PC-9 (cell line): ENCODE results near the gene TTBK2.

Experiments
- EZH2 ChIP-seq: fragments of 200-600 bp; sonication (generic); IDR thresholded peaks from 2 replicates; pipeline ENCODE4 v1.8.0; 2017; ENCODE audit warnings: antibody characterized with exemption, low read depth
- TF ChIP-seq, protein P1 (sequence below): fragments of 200-600 bp; sonication (generic); conservative IDR thresholded peaks from 2 replicates; pipeline ENCODE4 v1.6.1; 2017; ENCODE audit warnings: mixed run types, antibody characterized with exemption, mild to moderate bottlenecking, moderate library complexity

GRCh38 chr15:42782716-42783115 is 137.9 kb downstream of the TTBK2 start:
- TF ChIP-seq EZH2 = no peak
- TF ChIP-seq, protein P1, sequence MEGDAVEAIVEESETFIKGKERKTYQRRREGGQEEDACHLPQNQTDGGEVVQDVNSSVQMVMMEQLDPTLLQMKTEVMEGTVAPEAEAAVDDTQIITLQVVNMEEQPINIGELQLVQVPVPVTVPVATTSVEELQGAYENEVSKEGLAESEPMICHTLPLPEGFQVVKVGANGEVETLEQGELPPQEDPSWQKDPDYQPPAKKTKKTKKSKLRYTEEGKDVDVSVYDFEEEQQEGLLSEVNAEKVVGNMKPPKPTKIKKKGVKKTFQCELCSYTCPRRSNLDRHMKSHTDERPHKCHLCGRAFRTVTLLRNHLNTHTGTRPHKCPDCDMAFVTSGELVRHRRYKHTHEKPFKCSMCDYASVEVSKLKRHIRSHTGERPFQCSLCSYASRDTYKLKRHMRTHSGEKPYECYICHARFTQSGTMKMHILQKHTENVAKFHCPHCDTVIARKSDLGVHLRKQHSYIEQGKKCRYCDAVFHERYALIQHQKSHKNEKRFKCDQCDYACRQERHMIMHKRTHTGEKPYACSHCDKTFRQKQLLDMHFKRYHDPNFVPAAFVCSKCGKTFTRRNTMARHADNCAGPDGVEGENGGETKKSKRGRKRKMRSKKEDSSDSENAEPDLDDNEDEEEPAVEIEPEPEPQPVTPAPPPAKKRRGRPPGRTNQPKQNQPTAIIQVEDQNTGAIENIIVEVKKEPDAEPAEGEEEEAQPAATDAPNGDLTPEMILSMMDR = no peak
